IMR-90 (cell line): Measurements from ENCODE around the gene CTNNA1.
A peak's percentile ranks its signal among the peaks of the same experiment; 100 is the strongest.

ENCODE experiments used
- CTCF ChIP-seq: conservative IDR thresholded peaks from 2 replicates; pipeline ENCODE4 v1.5.1; 2012; ENCODE audit warnings: mild to moderate bottlenecking, low read depth, low read length, improper control_type of control experiment
- POLR2A ChIP-seq: IDR thresholded peaks from 2 replicates; pipeline ENCODE4 v1.6.1; 2012; ENCODE audit warnings: mild to moderate bottlenecking, low read depth, low read length
- RFX5 ChIP-seq: IDR thresholded peaks from 2 replicates; pipeline ENCODE4 v1.8.0; 2012; ENCODE audit warnings: low read depth, mild to moderate bottlenecking, low read length, moderate library complexity

- TF ChIP-seq RFX5 (no peak), CTCF (no peak), POLR2A (peak; percentile 92)
Measured at GRCh38 chr5:138752951-138753793, at the start of gene CTNNA1.
